PC-3 (cell line): ENCODE results near the gene DHCR24. TPM values are rescaled to one million over a fixed set of nuclear protein-coding genes. Genes with fewer than 3 reads are reported as not detected.

Experiments
- ATAC-seq: fragments of 200-7000 bp; cut with Tn5 transposase; 2 replicates; pipeline ENCODE4 v1.9.1; 2020; ENCODE audit warnings: mild to moderate bottlenecking, moderate library complexity
- BruUV-seq: library from RNA; stranded (reverse); fragments of 400-500 nt; replicated peaks from 2 replicates; lab custom pipeline; 2021; lab: Mats Ljungman, UMichigan
- CTCF ChIA-PET: fragments of 300-600 bp; sonication (Branson Sonifier 250); formaldehyde crosslinking; loops from one replicate; lab custom pipeline; 2022; ENCODE audit warnings: antibody characterized with exemption; lab: Charles Lee
- POLR2A ChIA-PET: fragments of 300-600 bp; sonication (Branson Sonifier 250); formaldehyde crosslinking; loops from one replicate; lab custom pipeline; 2022; ENCODE audit warnings: antibody characterized with exemption; ENCODE audit not compliant: unreplicated experiment; lab: Charles Lee
- DNase-seq: peaks from one replicate; pipeline ENCODE4 v3.0.0-alpha.2; 2015
- H2AFZ ChIP-seq: fragments of 300-600 bp; sonication (generic); 2 replicates; pipeline ENCODE4 v1.6.0; 2016; ENCODE audit warnings: antibody characterized with exemption, low read length
- H3F3A ChIP-seq: fragments of 300-600 bp; sonication (generic); one replicate; pipeline ENCODE4 v1.6.0; 2017; ENCODE audit warnings: antibody characterized with exemption, low read length, control low read depth, mild to moderate bottlenecking; ENCODE audit not compliant: unreplicated experiment
- H3K27ac ChIP-seq: fragments of 300-600 bp; sonication (generic); 2 replicates; pipeline ENCODE4 v1.5.1; 2016; ENCODE audit warnings: mild to moderate bottlenecking, low read length
- H3K27me3 ChIP-seq: fragments of 300-600 bp; sonication (generic); 2 replicates; pipeline ENCODE4 v1.6.1; 2016; ENCODE audit warnings: low read length, mixed read lengths
- H3K36me3 ChIP-seq: fragments of 300-600 bp; sonication (generic); 2 replicates; pipeline ENCODE4 v1.6.1; 2016; ENCODE audit warnings: low read depth, mixed run types, low read length, mixed read lengths
- H3K4me1 ChIP-seq: fragments of 300-600 bp; sonication (generic); 2 replicates; pipeline ENCODE4 v1.5.1; 2016; ENCODE audit warnings: low read length; ENCODE audit not compliant: insufficient read depth
- H3K4me2 ChIP-seq: fragments of 300-600 bp; sonication (generic); 2 replicates; pipeline ENCODE4 v1.6.0; 2016; ENCODE audit warnings: low read length
- H3K4me3 ChIP-seq: fragments of 300-600 bp; sonication (generic); 2 replicates; pipeline ENCODE4 v1.5.1; 2016; ENCODE audit warnings: mild to moderate bottlenecking, low read length, mixed read lengths
- H3K79me2 ChIP-seq: fragments of 300-600 bp; sonication (generic); 2 replicates; pipeline ENCODE4 v1.6.1; 2017; ENCODE audit warnings: low read length, mixed read lengths
- H3K9ac ChIP-seq: fragments of 300-600 bp; sonication (generic); 2 replicates; pipeline ENCODE4 v1.6.0; 2016; ENCODE audit warnings: mild to moderate bottlenecking, low read length
- H3K9me2 ChIP-seq: fragments of 300-600 bp; sonication (generic); replicated peaks from 2 replicates; pipeline ENCODE4 v1.6.1; 2016; ENCODE audit warnings: mixed run types, low read length, mixed read lengths
- H3K9me3 ChIP-seq: fragments of 300-600 bp; sonication (generic); 2 replicates; pipeline ENCODE4 v1.6.1; 2016; ENCODE audit warnings: low read length, mixed read lengths
- H4K20me1 ChIP-seq: fragments of 300-600 bp; sonication (generic); 2 replicates; pipeline ENCODE4 v1.6.1; 2016; ENCODE audit warnings: low read length, mixed read lengths
- CTCF ChIP-seq: fragments of 300-600 bp; sonication (generic); conservative IDR thresholded peaks from 2 replicates; pipeline ENCODE4 v1.5.1; 2017; ENCODE audit warnings: antibody characterized with exemption, low read depth, mild to moderate bottlenecking, low read length
- EZH2 ChIP-seq: fragments of 300-600 bp; sonication (generic); IDR thresholded peaks from one replicate; pipeline ENCODE4 v1.6.1; 2017; ENCODE audit warnings: antibody characterized with exemption, mild to moderate bottlenecking, low read length; ENCODE audit not compliant: unreplicated experiment
- EZH2phosphoT487 ChIP-seq: fragments of 300-600 bp; sonication (generic); IDR thresholded peaks from 2 replicates; pipeline ENCODE4 v1.6.1; 2018; ENCODE audit warnings: mild to moderate bottlenecking, antibody characterized with exemption, low read length, borderline replicate concordance
- intact Hi-C: fragments of 100-400 bp; cut with micrococcal nuclease; formaldehyde crosslinking; loops from 2 replicates; pipeline ENCODE4 v1.9.0; 2023
- total RNA-seq: library from RNA; depleted of rRNA; stranded (reverse); fragments of >200 nt; gene quantifications from 2 replicates; pipeline ENCODE4 v1.2.3, GENCODE V29; 2014

Gene DHCR24
- total RNA-seq, 1 experiment from 2014 or later = 166 TPM

GRCh38 chr1:54884768-54885167 lies 2.2 kb downstream of the DHCR24 start:
- peaks cover 16% of the 10 kb centered on the region for H3F3A ChIP-seq
- H4K20me1 ChIP-seq = peaks cover 23% of the 10 kb centered on the region; the same call in 1 of the 2 replicates
- H3K36me3 ChIP-seq = peaks cover 32% of the 10 kb centered on the region
- intact Hi-C loops = no loop called here
- H3K9ac ChIP-seq = peak overlapping the region; percentile 91
- no peaks in the 10 kb centered on the region for H3K27me3 ChIP-seq
- ChIA-PET POLR2A (no interaction called here), CTCF (no interaction called here)
- H3K4me2 ChIP-seq = peak overlapping the region; percentile 89
- H3K4me3 ChIP-seq = peak overlapping the region; percentile 90
- H3K27ac ChIP-seq = peak overlapping the region; percentile 96
- DNase-seq (no peak), ATAC-seq (no peak)
- H3K9me3 ChIP-seq = no peaks in the 10 kb centered on the region
- H2AFZ ChIP-seq = no peak overlapping the region
- H3K4me1 ChIP-seq = peaks cover 56% of the 10 kb centered on the region
- no TSS peak for BruUV-seq
- peaks cover 67% of the 10 kb centered on the region for H3K79me2 ChIP-seq
- no peaks in the 10 kb centered on the region for H3K9me2 ChIP-seq
- no peak for TF ChIP-seq EZH2
- no peak for TF ChIP-seq CTCF
- TF ChIP-seq EZH2phosphoT487 = no peak

- peak overlapping the region; percentile 96 for H3K27ac ChIP-seq
- no peak for ATAC-seq
- peak overlapping the region; percentile 89 for H3K4me2 ChIP-seq
- H3F3A ChIP-seq = peaks cover 16% of the 10 kb centered on the region
- peaks cover 56% of the 10 kb centered on the region for H3K4me1 ChIP-seq
- H3K9ac ChIP-seq = peak overlapping the region; percentile 61; the same call in 1 of the 2 replicates
- H3K36me3 ChIP-seq = peaks cover 38% of the 10 kb centered on the region
- no TSS peak for BruUV-seq
- POLR2A ChIA-PET = no interaction called here
- H4K20me1 ChIP-seq = peaks cover 23% of the 10 kb centered on the region; the same call in 1 of the 2 replicates
- TF ChIP-seq EZH2phosphoT487 (no peak), EZH2 (no peak), CTCF (no peak)
- no peak overlapping the region for H2AFZ ChIP-seq
- no peaks in the 10 kb centered on the region for H3K9me2 ChIP-seq
- intact Hi-C loops = no loop called here
- no peaks in the 10 kb centered on the region for H3K27me3 ChIP-seq
- DNase-seq = no peak
- peak overlapping the region; percentile 90 for H3K4me3 ChIP-seq
- CTCF ChIA-PET = no interaction called here
- H3K79me2 ChIP-seq = peaks cover 73% of the 10 kb centered on the region
- no peaks in the 10 kb centered on the region for H3K9me3 ChIP-seq
These were observed 2.8 kb downstream of the DHCR24 start for GRCh38 chr1:54884135-54884586.
